ENCODE results near the gene IL22RA1. TPM values are rescaled to one million over a fixed set of nuclear protein-coding genes. Genes with fewer than 3 reads are reported as not detected.
A peak's percentile ranks its signal among the peaks of the same experiment; 100 is the strongest.

IL22RA1 gene
- total and polyA plus RNA-seq, 2 donors from 2014 or later = 1.4 TPM

DNA sequence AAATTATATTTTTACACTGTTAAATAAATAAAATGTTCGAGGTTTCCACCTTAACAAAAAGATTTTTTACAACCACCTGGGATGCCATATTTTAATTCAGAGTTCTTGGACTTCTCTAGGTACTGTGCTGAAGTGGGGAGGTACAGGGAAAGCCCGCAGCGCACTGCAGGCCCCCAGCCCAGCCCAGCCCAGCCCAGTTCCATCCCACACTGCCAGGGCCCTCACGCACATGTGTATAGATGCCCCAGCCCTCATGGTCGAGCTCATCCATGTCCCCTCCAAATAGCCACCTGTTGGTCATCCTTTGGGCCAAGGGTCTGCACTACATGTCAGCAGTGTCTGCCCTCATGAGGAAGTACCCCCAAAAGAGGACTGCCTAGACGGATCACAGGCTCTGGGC is 19.3 kb downstream of the IL22RA1 start:
- peaks cover 0 to 9% (median 9%) of the 10 kb centered on the region in 3 donors for H3K4me1 ChIP-seq (ENCODE audit: control insufficient read depth in 2 of 3, insufficient read depth in 2 of 3, low read depth in 1 of 3, low read length in 3 of 3)

DNA sequence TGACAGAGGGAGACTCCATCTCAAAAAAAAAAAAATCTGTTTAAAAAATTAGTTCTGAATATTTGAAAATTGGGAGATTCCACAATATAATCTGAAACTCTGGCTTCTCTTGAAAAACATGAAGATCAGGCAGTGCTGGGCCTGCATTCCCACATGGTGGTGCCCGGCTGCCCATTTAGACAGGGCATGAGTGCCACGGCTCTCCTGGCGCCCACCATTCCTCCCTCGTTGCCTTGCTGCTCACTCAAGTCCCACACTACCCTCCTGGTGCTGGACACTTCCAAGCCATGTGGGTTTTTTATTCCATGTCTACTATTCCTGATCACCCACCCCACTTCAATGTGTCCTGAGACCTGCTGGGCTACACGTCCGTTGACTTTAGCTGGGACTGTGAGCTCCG is 20.2 kb downstream of the IL22RA1 start:
- FAIRE-seq (no peak), DNase-seq (no peak)
- Histone ChIP-seq H3K9ac (ENCODE audit: low read length in 3 of 3) (no peak overlapping the region), H3K9me3 (ENCODE audit: control insufficient read depth in 2 of 3, insufficient read depth in 1 of 3, low read length in 3 of 3) (no peaks in the 10 kb centered on the region), H3K4me1 (ENCODE audit: control insufficient read depth in 2 of 3, insufficient read depth in 2 of 3, low read depth in 1 of 3, low read length in 3 of 3) (peaks cover 0 to 12% (median 9%) of the 10 kb centered on the region in 3 donors), H3K27me3 (ENCODE audit: control insufficient read depth, insufficient read depth, low read length) (no peaks in the 10 kb centered on the region), H3K4me3 (ENCODE audit: low read length in 3 of 3) (no peak overlapping the region), H3K36me3 (ENCODE audit: control insufficient read depth in 2 of 3, insufficient read depth in 3 of 3, low read length in 3 of 3) (no peaks in the 10 kb centered on the region), H3K27ac (ENCODE audit: low read depth in 2 of 2, low read length in 2 of 2) (no peak overlapping the region)
- no peak for TF ChIP-seq CTCF (IDR thresholded peaks at IDR 0.05; ENCODE audit: borderline replicate concordance, extremely low read depth, insufficient read depth)
- intact Hi-C loops (cut with DNase I) = no loop called here

More for the DNA sequence above, 19.3 kb downstream of the IL22RA1 start:
- Histone ChIP-seq H3K27me3 (ENCODE audit: control insufficient read depth, insufficient read depth, low read length) (no peaks in the 10 kb centered on the region), H3K9ac (ENCODE audit: low read length in 3 of 3) (no peak overlapping the region), H3K4me3 (ENCODE audit: low read length in 3 of 3) (no peak overlapping the region), H3K27ac (ENCODE audit: low read depth in 2 of 2, low read length in 2 of 2) (no peak overlapping the region), H3K36me3 (ENCODE audit: control insufficient read depth in 2 of 3, insufficient read depth in 3 of 3, low read length in 3 of 3) (no peaks in the 10 kb centered on the region), H3K9me3 (ENCODE audit: control insufficient read depth in 2 of 3, insufficient read depth in 1 of 3, low read length in 3 of 3) (no peaks in the 10 kb centered on the region)
- intact Hi-C loops (cut with DNase I) = no loop called here
- no peak for FAIRE-seq
- TF ChIP-seq CTCF (IDR thresholded peaks at IDR 0.05; ENCODE audit: borderline replicate concordance, extremely low read depth, insufficient read depth) = no peak
- DNase-seq = no peak

DNA sequence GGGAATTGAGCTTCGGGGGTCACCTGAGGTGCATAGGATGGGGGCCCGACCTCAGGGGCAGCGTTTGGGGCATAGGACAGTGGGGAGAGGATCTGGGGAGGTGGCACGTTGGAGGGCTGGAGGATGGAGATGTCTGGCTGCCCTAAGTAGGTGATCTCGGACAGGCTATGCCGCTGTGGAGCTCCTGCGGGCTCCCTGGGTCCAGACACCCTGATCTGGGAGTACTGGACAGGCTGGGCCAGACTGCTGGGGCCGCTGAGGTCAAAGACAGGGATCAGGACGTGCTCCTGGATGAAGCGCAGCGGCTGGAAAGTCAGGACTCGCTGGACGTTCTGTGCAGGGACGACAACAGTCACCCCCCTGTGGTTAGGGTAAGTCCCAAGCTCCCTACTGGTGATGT is 21.5 kb downstream of the IL22RA1 start:
- Histone ChIP-seq H3K9me3 (ENCODE audit: control insufficient read depth in 2 of 3, insufficient read depth in 1 of 3, low read length in 3 of 3) (no peaks in the 10 kb centered on the region), H3K27me3 (ENCODE audit: control insufficient read depth, insufficient read depth, low read length) (no peaks in the 10 kb centered on the region), H3K27ac (ENCODE audit: low read depth in 2 of 2, low read length in 2 of 2) (no peak overlapping the region), H3K4me3 (ENCODE audit: low read length in 3 of 3) (no peak overlapping the region), H3K36me3 (ENCODE audit: control insufficient read depth in 2 of 3, insufficient read depth in 3 of 3, low read length in 3 of 3) (no peaks in the 10 kb centered on the region), H3K9ac (ENCODE audit: low read length in 3 of 3) (no peak overlapping the region), H3K4me1 (ENCODE audit: control insufficient read depth in 2 of 3, insufficient read depth in 2 of 3, low read depth in 1 of 3, low read length in 3 of 3) (peaks cover 0 to 12% (median 9%) of the 10 kb centered on the region in 3 donors)
- DNase-seq (no peak), FAIRE-seq (no peak)
- intact Hi-C loops (cut with DNase I) = no loop called here
- no peak for TF ChIP-seq CTCF (IDR thresholded peaks at IDR 0.05; ENCODE audit: borderline replicate concordance, extremely low read depth, insufficient read depth)

DNA sequence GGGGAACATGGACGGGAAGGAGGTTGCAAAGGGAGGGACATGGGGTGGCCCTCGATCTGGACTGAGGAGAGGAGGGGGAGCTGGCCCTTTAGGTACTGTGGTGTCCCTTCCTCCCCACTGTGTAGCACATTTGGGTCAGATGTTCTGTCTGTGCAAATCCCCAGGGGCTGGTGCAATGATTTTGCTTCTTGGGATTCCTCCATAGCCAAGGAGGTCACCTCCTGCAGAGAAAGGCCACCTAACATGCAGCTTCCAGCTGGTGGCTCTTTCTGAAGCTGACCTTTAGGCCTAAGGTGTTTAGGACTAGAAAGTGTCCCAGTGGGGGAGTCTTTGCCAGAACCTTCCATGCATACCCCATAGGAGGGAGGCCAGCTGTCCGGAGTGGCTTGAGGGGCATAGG is 22.0 kb downstream of the IL22RA1 start:
- no peak for TF ChIP-seq CTCF (IDR thresholded peaks at IDR 0.05; ENCODE audit: borderline replicate concordance, extremely low read depth, insufficient read depth)
- H3K27ac ChIP-seq (ENCODE audit: low read depth in 2 of 2, low read length in 2 of 2) = peak overlapping the region in 1 of 2 donors; percentile 49
- DNase-seq (peak in 1 of 5 donors; percentile 32), FAIRE-seq (no peak)
- peaks cover 0 to 12% (median 9%) of the 10 kb centered on the region in 3 donors for H3K4me1 ChIP-seq (ENCODE audit: control insufficient read depth in 2 of 3, insufficient read depth in 2 of 3, low read depth in 1 of 3, low read length in 3 of 3)
- H3K4me3 ChIP-seq (ENCODE audit: low read length in 3 of 3) = no peak overlapping the region
- no peaks in the 10 kb centered on the region for H3K9me3 ChIP-seq (ENCODE audit: control insufficient read depth in 2 of 3, insufficient read depth in 1 of 3, low read length in 3 of 3)
- intact Hi-C loops (cut with DNase I) = no loop called here
- no peaks in the 10 kb centered on the region for H3K36me3 ChIP-seq (ENCODE audit: control insufficient read depth in 2 of 3, insufficient read depth in 3 of 3, low read length in 3 of 3)
- H3K9ac ChIP-seq (ENCODE audit: low read length in 3 of 3) = no peak overlapping the region
- no peaks in the 10 kb centered on the region for H3K27me3 ChIP-seq (ENCODE audit: control insufficient read depth, insufficient read depth, low read length)
